OCI-M1 (cell line): ENCODE measurements around the gene UNC93B1.

Experiments
- DNase-seq: peaks from one replicate; lab custom pipeline; 2025; lab: John Stamatoyannopoulos, UW

The UNC93B1 gene

DNA sequence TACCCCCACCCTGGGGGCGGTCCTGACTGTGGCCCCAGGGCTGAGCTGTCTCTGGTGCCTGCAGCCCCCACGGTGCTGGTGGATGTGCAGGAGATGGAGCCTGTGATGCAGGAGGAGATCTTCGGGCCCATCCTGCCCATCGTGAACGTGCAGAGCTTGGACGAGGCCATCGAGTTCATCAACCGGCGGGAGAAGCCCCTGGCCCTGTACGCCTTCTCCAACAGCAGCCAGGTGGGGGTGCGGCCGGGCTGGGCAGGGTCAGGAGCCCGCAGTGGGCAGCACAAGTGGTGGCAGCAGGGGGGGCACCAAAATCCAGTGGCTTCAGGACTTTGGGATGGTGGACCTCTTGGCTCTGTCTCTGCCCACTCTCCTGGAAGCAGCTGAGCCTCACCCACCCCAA lies 18.6 kb upstream of the UNC93B1 start:
- no peak for DNase-seq

DNA sequence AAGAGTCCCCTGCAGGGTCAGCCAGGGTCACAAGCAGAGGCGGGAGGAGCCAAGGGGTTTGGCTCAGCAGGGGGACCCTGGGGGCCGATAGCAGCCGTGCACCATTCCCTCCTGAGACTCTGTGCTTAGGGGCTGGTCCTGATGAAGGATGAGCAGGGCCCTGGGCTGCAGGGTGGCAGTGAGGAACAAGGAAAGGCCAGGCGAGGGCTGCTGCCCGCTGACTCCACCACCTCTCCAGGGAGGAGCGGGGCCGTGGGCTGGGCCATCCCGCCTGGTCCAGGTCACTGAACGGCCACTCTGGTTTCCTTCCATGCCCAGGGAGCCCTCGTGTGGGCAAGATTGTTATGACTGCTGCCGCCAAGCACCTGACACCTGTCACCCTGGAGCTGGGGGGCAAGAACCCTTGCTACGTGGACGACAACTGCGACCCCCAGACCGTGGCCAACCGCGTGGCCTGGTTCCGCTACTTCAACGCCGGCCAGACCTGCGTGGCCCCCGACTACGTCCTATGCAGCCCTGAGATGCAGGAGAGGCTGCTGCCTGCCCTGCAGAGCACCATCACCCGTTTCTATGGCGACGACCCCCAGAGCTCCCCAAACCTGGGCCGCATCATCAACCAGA lies 17.4 kb upstream of the UNC93B1 start:
- DNase-seq = peak; percentile 57

DNA sequence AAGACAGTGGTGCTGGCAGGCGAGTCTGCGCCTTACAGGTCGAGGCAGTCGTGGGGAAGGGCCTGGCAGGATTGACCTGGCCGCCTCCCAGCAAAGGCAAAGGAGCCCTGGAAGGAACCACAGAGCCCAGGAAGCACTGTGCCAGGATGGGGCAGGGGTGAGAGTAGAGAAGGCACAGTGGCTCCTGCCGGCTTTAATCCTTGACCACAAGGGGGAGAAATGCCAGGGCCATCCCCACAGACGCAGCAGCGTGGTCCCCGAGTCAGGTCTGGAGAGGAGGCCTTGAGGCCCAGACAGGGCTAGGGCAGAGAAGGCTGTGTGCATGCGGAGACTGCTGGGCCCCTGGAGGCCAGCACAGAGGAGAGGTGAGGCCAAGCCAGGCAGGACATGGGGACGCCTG lies 16.7 kb upstream of the UNC93B1 start:
- DNase-seq = peak; percentile 71

DNA sequence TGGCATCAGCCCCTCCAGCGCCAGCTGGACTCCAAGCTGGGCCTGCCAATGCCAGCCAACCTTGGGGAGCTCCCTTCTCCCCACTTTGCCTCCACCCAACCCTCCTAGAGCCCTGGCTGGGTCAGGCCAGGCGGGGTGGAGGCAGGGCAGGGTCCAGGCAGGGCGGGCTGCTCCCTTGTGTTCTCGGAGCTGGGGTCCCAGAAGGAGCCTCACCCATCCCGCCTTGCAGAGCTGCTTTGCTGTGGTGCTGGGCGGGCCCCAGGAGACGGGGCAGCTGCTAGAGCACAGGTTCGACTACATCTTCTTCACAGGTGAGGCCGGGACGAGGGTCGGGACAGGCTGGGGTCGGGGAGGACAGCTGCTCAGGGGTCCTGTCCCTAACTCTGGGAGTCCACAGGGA lies 15.6 kb upstream of the UNC93B1 start:
- DNase-seq = no peak

DNA sequence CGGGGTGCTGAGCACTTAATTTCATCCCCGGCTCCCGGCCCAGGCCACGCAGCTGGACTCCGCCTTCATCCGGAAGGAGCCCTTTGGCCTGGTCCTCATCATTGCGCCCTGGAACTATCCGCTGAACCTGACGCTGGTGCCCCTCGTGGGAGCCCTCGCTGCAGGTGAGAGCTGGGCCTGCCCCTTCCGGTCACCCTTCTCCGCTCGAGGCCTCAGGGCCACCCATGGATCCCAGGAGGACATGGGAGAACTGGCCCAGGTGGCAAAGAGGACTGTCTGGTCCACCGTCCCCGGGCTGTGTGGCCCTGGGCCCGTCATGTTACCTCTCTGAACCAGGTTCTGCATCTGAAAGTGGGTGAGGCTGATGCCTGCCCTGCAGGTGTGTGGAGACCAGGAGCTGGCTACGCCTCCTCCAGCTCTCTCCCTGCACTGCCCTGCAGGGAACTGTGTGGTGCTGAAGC lies 14.9 kb upstream of the UNC93B1 start:
- no peak for DNase-seq

DNA sequence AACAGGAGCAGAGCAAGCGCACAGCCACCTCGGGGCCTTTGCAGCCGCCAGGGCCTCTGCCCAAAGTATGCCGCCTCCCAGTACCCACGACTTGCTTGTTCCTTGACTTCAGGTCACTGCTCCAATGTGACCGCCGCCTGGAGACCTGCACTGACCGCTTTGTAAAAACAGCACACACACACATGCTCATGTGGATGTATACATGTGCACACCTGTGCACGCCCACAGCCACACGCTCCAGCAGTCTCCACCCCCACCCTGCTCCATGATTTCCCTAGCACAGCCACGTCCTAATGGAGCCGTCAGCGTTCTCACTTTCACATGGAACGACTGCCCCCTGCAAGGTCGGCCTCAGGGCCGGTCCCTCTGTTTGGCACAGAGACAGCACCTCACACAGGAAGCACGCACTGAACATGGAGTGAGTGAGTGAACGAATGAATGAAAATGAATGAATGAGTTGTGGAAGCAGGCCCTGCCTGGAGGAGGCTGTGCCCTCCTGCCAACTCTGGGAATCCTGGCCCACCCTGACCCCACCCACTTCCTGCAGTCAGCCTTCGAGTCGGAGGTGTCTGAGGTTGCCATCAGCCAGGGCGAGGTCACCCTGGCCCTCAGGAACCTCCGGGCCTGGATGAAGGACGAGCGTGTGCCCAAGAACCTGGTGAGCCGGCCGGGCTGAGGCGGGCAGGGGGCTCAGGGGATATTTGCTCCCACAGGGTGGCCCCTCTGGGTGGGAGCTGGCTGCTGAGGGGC lies 14.3 kb upstream of the UNC93B1 start:
- no peak for DNase-seq

DNA sequence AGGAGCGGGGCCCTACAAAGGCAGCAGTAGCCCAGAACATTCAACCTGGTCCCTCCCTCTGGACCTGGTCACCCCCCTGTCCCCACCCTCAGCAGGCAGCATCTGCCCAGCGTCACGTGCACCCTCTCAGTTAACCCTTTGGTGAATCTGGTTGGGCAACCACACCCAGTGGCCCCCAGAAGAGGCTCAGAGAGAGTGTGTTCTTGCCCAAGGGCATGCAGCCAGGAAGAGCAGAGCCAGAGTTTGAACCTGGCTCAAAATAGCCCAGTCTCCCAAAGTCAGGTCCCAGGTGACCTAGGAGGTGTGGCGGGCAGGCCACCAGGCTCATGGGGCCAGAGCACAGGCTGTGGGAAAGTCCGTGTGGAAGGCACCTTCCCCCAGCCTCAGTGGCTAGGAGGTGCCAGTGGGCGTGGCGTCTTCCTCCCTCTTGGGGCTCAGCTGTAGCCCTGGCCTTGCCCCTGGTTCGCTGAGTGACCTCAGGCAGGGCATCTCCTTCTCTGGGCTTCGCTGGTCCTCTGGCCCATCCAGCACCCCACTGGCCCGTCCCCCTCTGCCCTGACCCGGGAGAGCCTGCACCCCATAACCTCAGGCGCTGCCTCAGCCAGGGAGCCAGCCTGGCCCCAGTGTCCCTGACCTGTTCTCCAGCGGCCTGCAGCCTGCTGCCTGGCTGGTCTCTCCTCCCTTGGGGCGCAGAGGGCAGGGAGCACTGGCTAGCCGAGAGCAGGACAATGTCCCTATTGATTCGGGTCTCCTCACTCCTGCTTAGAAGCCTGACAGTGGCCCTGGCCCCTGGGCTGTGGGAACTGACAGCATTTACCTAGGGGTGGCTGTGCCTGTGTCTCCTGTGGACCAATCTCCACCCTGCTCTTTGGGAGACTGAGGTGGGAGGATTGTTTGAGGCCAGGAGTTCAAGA lies 13.3 kb upstream of the UNC93B1 start:
- DNase-seq = no peak

DNA sequence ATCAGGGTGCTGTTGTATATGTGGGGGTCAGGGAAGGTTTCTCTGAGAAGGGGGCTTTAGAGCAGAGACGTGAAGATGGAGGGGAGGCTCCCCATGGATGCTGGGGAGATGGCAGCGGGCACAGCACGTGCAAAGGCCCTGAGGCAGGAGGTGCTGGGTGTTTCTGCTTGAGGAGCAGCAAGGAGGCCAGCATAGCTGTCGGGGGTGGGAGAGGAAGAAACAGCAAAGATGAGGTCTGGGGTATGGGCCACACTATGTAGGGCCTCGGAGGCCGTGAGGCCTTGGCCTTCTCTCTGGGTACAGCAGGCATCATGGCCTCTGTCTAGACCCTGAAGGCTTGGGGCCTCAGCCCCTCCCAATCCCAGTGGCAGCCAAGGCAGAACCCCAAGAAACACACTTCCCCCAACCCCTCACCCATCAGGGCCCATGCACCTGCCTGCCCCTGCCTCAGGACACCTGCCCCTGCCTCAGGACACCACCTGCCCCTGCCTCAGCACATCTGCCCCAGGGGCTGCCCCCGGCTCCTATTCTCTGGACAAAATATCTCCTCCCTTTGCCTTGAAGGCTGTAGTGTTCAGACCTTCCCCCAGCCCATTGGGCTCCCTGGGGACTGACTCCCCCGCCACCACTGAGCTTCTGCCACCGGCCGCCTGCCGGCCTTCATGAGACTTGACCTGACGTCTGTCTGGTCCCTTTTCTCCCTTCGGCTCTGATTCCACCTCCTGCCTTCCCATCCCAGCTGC lies 12.4 kb upstream of the UNC93B1 start:
- DNase-seq = peak; percentile 74

DNA sequence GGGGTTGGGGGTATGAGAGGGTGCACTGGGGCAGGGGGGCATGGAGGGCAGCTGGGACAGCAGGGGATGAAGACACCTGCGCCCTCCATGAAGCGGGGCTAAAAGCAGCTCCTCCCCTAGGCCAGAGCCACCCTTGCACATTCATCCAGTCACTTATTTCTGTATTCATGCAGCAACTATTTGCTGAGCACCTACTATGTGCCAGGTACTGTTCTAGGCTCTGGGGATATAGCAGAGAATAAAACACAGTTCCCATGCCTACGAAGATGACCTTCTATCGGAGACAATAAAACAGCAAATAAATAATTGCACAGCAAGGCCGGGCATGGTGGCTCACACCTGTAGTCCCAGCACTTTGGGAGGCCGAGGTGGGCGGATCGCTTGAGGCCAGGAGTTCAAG lies 11.6 kb upstream of the UNC93B1 start:
- DNase-seq = no peak

DNA sequence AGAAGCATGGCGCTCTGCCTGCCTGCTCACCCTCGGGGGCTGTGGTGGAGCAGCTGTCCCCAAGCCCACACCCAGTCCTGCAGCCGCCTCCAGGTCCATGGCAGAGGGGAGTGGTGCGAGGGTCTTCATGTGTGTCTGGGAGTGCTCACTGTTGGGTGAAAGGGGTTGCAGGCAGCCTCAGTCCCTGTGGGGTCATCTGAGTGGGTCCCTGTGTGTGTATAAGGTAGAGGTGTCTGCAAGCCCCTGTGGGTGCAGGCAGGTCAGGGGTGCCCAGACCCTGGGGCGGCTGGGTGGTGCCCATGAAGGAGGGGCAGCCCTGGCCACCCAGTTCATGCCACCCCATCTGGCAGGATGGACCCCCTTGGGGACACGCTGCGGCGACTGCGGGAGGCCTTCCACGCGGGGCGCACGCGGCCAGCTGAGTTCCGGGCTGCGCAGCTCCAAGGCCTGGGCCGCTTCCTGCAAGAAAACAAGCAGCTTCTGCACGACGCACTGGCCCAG lies 11.1 kb upstream of the UNC93B1 start:
- DNase-seq = no peak

DNA sequence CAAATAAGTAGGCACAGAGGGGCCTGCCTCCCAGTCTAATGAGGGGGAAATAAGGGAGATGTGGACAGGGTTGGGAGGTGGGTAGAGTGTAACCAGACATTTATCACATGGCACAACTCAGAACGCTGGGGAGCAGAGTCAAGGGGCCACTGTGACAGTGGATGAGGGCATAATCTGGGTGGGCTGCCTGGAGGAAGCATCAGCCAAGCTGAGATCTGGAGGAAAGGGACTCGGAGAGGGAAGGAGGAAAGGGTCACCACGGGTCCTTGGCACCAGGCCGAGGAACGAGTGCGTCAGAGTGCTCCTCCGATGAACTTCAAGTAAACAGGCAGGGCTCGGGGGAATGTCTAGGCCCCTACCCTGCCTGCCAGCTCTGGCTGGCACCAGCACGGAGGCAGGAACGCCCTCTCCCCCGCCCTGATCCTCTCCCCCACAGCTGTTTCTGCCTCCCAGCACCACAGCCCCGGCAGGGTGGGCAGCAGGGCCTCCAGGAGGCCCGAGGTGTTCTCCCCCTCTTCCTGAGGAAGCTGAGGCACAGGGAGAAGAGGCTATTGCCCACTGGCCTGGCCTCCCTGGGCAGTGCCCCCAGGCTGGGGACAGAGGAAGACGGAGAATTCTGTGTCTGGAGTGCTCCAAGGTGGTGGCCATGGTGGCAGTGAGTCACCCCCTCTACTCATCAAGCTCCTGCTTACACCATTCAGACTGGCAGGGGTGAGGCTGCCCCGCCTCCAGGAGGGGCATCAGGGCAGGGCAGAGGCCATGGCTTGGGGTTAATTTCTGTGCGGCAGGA lies 10.5 kb upstream of the UNC93B1 start:
- no peak for DNase-seq

DNA sequence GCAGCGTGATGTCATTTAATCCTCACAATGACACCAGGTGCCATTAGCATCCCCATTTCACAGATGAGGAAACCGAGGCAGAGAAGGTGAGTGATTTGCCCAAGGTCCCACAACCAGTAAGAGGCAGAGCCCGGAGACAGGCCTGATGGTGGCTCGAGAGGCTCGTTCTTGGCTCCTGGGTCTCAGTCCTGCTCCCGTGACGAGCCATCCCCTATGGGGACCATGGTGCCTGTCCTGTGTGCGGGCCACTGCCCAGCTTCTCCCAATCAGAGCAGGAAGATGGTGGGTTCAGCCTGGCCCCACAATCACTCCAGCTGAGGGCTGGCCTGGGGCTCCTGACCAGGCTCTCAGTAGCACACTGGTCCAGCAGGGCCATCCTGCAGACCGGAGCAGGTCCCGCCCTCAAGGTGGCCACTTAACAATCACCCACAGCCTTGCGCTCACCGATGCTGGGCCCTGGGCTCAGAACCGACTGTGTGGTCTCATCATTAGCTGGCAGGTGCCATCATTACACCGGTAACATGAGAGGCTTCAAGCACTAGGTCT lies 9.8 kb upstream of the UNC93B1 start:
- no peak for DNase-seq

DNA sequence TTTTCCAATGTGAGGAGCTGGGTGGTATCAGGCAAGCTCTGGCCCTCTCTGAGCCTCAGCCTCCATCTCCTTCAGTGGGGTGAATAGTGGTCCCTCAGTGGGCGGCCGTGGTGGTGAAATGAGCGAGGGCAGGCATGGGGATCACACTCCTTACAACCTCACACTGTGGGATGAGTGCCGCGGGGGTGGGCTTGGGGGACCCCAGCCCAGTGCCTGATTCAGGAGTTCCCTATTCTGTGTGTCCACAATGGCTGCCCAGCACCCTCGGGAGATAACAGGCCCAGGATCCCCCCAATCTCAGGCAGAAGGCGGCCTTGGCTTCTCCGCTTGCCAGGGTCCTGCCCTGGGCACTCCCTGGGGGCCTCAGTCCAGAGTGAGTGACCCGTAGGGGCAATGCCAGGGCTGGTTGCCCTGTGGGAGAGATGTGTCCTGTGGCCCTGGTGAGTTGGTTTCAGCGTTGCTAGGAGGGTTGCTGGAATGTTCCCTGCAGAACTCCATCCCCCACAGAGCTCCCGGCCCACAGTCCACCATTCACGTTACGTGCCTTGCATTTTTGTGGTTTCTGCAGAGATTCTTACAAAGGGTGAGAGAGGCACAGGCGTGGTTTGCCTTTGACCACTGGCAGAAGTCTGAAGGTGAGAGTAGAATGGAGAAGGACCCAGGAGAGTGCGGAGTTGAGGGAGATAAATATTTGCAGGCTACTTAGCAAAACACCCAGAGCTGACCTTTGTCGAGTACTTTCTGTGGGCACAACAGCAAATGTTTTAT lies 9.1 kb upstream of the UNC93B1 start:
- DNase-seq = no peak

DNA sequence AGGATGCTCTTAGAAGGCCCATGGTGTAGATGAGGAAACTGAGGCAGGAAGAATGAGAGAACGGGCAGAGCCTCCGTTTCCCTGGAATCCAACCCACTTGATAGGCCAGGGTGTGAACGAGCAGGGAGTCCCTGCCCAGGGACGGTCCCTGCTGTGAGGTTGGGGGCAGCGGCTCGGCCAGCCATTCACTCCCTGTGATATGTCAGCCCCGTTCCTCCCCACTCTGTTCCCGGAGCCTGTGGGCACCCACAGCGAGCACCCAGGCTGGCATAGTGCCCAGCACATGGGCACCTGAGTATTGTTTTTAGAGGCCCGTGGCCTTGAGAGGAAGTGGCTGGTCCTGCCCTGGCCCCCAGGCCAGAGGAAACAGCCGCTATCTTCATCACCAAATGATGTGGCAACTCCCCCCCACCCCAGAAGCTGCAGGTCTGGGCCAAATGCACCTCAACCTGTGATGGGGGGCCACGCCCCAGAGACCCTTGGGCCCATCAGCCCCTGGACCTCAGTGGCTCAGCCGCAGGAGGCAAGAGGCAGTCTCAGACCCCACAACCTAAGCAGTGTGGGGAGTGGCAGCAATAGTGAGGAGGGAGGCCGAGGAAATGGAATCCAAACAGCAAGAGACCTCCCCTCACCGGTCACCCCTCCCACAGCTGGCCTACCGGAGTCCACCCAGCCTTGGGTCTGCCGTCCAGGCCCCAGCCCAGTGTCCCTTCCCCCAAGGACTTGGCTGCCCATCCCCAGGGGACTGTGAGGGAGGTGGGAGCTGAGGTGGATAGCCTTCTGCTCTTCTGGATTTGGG lies 8.3 kb upstream of the UNC93B1 start:
- DNase-seq = no peak

DNA sequence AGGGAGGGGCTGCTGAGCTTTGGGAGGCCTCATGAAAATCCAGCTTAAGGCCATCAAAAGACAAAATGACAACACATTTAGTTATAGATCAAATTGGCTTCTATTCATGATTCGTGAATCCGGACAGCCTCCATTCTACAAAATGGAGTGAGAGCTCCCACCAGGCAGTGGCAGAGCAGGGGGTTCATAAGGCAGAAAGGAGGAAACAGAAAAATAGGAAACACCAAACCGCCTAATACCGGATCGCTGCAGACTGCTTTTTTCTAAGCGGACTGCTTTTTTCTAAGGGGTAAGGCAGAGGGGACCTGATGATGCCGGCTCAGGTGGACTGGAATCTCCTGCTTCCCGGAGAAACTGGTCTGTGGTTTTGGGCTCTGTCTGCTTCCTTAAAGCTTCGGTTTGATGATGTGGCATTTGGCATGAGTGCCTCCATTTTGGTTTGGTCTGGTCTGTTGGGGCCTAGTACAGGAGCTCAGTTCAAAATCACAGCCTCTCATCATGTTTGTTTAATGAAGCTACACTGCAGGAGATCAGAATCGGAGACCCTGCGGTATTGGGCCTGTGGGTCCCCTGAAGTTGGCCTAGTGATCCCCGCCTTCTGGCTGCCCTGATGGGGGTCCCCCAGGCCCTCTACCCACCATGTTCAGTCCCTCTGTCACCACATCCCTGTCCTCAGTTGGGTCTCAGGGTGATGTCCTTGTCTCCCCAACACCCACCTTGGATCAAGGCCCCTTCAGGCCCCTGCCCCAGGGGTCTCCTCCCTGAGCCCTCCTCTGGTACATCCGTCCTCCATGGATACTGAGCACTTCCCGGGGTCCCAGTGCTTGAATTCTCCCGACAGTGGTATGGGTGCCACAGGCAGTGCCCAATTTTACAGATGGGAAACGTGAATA lies 7.4 kb upstream of the UNC93B1 start:
- no peak for DNase-seq

DNA sequence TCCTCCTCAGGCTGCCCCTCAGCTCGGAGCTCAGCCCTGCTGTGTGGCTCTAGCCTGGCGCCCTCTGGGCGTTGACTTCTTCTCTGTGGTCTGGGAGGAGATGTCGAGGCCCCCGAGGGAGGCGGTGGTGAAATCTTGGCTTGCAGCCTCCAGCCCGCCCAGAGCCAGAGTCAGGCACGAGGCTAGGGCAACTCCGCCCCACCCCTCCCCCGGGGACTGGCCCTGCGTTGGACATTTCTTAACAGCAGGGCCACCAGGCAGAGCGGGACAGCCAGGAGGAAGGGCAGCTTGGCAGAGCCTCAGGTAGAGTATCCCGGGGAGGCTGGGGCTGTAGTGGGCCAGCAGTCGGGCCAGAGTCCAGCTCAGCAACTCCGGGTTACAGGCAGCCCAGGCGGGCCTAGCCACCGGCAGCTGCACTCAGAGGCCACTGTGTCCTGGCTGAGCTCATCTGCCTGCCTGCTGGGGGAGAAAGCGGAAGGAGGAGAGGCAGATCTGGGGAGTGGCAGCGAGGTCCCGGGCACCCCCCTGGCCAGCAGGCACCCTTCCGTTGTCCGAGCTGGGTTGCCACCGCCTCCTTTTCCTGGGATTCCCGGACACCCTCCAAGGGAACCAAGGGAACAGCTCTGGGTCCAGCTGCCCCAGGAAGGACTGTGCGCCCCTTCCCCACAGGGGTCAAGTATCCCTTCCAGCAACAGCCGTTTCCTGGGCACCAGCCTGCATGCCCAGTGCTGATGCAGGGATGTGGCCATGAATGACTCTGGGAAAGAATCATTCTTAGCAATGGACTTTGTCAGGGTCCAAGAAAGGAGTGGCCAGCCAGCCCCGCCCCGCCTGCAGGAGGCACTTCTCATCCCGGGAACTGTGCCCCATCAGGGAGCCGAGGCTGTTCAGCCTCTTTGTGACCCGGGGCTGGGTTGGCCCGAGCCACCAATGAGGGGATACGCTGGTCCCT lies 6.5 kb upstream of the UNC93B1 start, which contains the start of gene ALDH3B1:
Gene ALDH3B1, plus strand, starts transcription at position 238 of the 952 bp plus-strand sequence. CDS start 4,971 bp downstream, outside the sequence.
- peak; percentile 97 for DNase-seq
